Astrocyte (in vitro differentiated cells and primary cell): ENCODE data around the gene MTCH1. TPM values are rescaled to one million over a fixed set of nuclear protein-coding genes. Genes with fewer than 3 reads are reported as not detected.

Experiments used
- DNase-seq: peaks from one replicate; pipeline ENCODE4 v3.0.0-alpha.2; 2010; ENCODE audit warnings: low read depth
- FAIRE-seq: peaks from 2 replicates; lab custom pipeline; 2011; peaks lifted over from hg19 to GRCh38; lab: Jason Lieb, UNC
- H2AFZ ChIP-seq: 2 replicates; pipeline ENCODE4 v1.6.0; 2012; ENCODE audit warnings: low read depth, low read length, inconsistent platforms
- H3K27ac ChIP-seq: 2 replicates; pipeline ENCODE4 v1.5.1; 2011; ENCODE audit warnings: low read depth, low read length, inconsistent platforms
- H3K27me3 ChIP-seq: 2 replicates; pipeline ENCODE4 v1.6.0; 2011; ENCODE audit warnings: low read length, inconsistent platforms; ENCODE audit not compliant: insufficient read depth
- H3K36me3 ChIP-seq: 2 replicates; pipeline ENCODE4 v1.5.1; 2011; ENCODE audit warnings: low read length, inconsistent platforms; ENCODE audit not compliant: insufficient read depth
- H3K4me1 ChIP-seq: 2 replicates; pipeline ENCODE4 v1.5.1; 2011; ENCODE audit warnings: low read length, inconsistent platforms; ENCODE audit not compliant: insufficient read depth
- H3K4me2 ChIP-seq: 2 replicates; pipeline ENCODE4 v1.6.0; 2012; ENCODE audit warnings: low read length, inconsistent platforms
- H3K4me3 ChIP-seq: 2 replicates; pipeline ENCODE4 v1.5.1; 2011; ENCODE audit warnings: low read depth, mild to moderate bottlenecking, low read length, inconsistent platforms; ENCODE audit not compliant: insufficient read depth
- H3K79me2 ChIP-seq: 2 replicates; pipeline ENCODE4 v1.6.0; 2012; ENCODE audit warnings: mild to moderate bottlenecking, low read length, inconsistent platforms; ENCODE audit not compliant: insufficient read depth
- H3K9ac ChIP-seq: 2 replicates; pipeline ENCODE4 v1.6.0; 2012; ENCODE audit warnings: mild to moderate bottlenecking, low read length, inconsistent platforms
- H3K9me3 ChIP-seq: 2 replicates; pipeline ENCODE4 v1.5.1; 2012; ENCODE audit warnings: low read depth, mild to moderate bottlenecking, low read length, inconsistent platforms; ENCODE audit not compliant: insufficient read depth
- H4K20me1 ChIP-seq: 2 replicates; pipeline ENCODE4 v1.6.0; 2012; ENCODE audit warnings: low read length, inconsistent platforms; ENCODE audit not compliant: insufficient read depth
- H3K27ac Mint-ChIP-seq: one replicate; pipeline ENCODE4 v1.8.0; 2021; ENCODE audit warnings: mild to moderate bottlenecking, mixed read lengths; ENCODE audit not compliant: unreplicated experiment
- H3K27me3 Mint-ChIP-seq: one replicate; pipeline ENCODE4 v1.8.0; 2021; ENCODE audit warnings: low read depth, mixed read lengths; ENCODE audit not compliant: unreplicated experiment
- H3K36me3 Mint-ChIP-seq: one replicate; pipeline ENCODE4 v1.8.0; 2021; ENCODE audit warnings: low read depth, mixed read lengths; ENCODE audit not compliant: unreplicated experiment
- H3K4me1 Mint-ChIP-seq: one replicate; pipeline ENCODE4 v1.8.0; 2021; ENCODE audit warnings: low read depth, mixed read lengths; ENCODE audit not compliant: unreplicated experiment
- H3K4me3 Mint-ChIP-seq: one replicate; pipeline ENCODE4 v1.8.0; 2021; ENCODE audit warnings: mild to moderate bottlenecking, moderate library complexity, mixed read lengths; ENCODE audit not compliant: unreplicated experiment
- H3K9me3 Mint-ChIP-seq: one replicate; pipeline ENCODE4 v1.8.0; 2021; ENCODE audit warnings: mild to moderate bottlenecking, mixed read lengths; ENCODE audit not compliant: unreplicated experiment
- EZH2 ChIP-seq: IDR thresholded peaks from 2 replicates; pipeline ENCODE4 v1.6.1; 2012; ENCODE audit warnings: mild to moderate bottlenecking, low read length, inconsistent platforms; ENCODE audit not compliant: insufficient read depth
- total RNA-seq: library from RNA; stranded (reverse); gene quantifications from 2 replicates; pipeline ENCODE4 v1.2.1, GENCODE V29; 2021
- TF ChIP-seq, protein P1 (sequence below): IDR thresholded peaks from 2 replicates; pipeline ENCODE4 v1.5.1; 2011; ENCODE audit warnings: low read depth, mild to moderate bottlenecking, inconsistent platforms, low read length, moderate library complexity; ENCODE audit not compliant: insufficient read depth

The MTCH1 gene
- total RNA-seq, 1 donor from 2014 or later: 311 TPM

DNA sequence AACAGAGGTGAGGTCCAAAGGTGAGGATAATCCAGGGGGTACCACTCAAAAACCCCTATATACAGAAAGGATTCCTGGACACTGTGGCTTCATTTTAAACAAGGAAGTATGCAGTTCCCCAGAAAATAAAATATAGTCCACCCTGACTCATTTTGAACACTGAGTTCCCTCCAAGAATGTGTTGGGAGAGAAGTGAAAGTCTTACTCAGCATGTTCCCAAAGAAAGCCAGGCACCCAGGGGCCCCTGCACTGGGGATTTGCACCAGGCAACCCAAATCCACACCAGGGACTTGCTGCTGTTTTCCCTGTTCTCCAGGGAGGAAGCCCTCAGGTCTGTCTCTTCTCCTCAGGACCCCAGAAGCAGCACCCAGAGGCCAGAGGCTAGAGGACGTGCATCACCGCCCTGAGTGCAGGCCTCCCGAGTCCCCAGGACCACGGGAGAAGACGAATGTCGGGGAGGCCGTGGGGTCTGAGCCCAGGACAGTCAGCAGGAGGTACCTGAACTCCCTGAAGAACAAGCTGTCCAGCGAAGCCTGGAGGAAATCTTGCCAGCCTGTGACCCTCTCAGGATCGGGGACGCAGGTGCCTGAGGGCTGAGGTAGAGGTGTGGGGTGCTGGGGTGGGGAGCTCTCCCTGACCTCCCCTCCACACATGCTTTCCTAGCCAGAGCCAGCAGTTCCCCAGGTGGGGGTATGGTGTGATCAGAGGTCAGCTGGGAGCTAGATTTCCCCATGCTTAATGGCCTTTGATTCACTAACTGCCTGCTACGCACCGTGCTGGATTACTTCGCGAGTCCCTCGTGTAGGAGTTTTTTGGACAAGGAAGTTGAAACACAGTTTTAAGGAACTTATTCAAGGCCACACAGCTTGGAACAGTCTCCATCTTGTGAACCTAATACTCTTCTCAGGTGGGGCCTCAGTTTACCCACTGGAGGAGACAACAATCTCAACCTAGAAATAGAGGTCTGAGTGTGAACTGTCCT, 22.8 kb upstream of the MTCH1 start:
- H3K9me3 ChIP-seq: no peaks in the 10 kb centered on the region
- no peaks in the 10 kb centered on the region for H3K36me3 ChIP-seq
- DNase-seq: no peak
- no peak overlapping the region for H3K27ac Mint-ChIP-seq
- H2AFZ ChIP-seq: no peak overlapping the region
- H3K27me3 ChIP-seq: peaks cover 3% of the 10 kb centered on the region
- TF ChIP-seq EZH2: no peak
- TF ChIP-seq, protein P1, sequence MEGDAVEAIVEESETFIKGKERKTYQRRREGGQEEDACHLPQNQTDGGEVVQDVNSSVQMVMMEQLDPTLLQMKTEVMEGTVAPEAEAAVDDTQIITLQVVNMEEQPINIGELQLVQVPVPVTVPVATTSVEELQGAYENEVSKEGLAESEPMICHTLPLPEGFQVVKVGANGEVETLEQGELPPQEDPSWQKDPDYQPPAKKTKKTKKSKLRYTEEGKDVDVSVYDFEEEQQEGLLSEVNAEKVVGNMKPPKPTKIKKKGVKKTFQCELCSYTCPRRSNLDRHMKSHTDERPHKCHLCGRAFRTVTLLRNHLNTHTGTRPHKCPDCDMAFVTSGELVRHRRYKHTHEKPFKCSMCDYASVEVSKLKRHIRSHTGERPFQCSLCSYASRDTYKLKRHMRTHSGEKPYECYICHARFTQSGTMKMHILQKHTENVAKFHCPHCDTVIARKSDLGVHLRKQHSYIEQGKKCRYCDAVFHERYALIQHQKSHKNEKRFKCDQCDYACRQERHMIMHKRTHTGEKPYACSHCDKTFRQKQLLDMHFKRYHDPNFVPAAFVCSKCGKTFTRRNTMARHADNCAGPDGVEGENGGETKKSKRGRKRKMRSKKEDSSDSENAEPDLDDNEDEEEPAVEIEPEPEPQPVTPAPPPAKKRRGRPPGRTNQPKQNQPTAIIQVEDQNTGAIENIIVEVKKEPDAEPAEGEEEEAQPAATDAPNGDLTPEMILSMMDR: no peak
- H3K4me3 ChIP-seq: no peak overlapping the region
- H3K4me2 ChIP-seq: no peak overlapping the region
- no peaks in the 10 kb centered on the region for H3K27me3 Mint-ChIP-seq
- H3K36me3 Mint-ChIP-seq: peaks cover 2% of the 10 kb centered on the region
- no peaks in the 10 kb centered on the region for H3K79me2 ChIP-seq
- no peaks in the 10 kb centered on the region for H3K9me3 Mint-ChIP-seq
- no peak overlapping the region for H3K27ac ChIP-seq
- H3K9ac ChIP-seq: no peak overlapping the region
- H4K20me1 ChIP-seq: no peaks in the 10 kb centered on the region
- no peak overlapping the region for H3K4me3 Mint-ChIP-seq
- H3K4me1 ChIP-seq: no peaks in the 10 kb centered on the region
- peaks cover 1% of the 10 kb centered on the region for H3K4me1 Mint-ChIP-seq
- FAIRE-seq: no peak

DNA sequence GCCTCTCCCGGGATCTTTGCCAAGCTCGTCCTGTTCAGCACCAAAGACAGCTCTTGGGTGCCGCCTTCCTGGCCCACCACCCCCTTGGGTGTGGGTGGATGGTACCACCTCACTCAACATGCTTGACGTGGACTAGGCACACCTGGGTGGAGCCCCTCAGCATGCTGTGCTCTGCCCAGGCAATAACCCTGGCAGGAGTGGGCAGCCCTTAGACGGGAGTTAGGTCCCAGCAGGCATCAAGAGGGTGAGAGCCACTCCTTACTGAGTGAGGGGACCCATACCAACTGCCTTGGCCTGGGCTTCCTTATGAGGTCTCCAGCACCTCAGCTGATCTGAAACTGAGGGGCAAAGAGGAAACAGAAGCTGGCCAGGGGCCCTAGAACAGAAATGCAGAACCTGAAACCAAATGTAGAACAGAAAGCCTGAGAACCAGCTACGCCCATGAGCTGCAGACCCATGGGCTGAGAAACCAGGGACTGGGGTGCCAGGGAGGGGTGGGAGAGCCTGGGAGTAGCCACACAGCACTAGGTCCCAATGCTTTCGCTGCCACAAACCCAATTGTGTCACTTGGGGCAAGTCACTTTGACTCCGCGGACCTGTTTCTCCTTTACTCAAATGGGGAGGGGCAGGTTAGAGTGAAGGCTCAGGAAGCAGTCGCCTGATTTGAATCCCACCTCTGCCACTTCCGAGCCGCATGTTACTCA, 21.5 kb upstream of the MTCH1 start:
- peaks cover 3% of the 10 kb centered on the region for H3K27me3 Mint-ChIP-seq
- no peaks in the 10 kb centered on the region for H3K9me3 Mint-ChIP-seq
- no peak overlapping the region for H3K27ac Mint-ChIP-seq
- no peak for FAIRE-seq
- no peak for DNase-seq
- no peak overlapping the region for H3K4me2 ChIP-seq
- peaks cover 2% of the 10 kb centered on the region for H3K36me3 Mint-ChIP-seq
- no peaks in the 10 kb centered on the region for H3K79me2 ChIP-seq
- no peak overlapping the region for H3K9ac ChIP-seq
- peaks cover 3% of the 10 kb centered on the region for H3K27me3 ChIP-seq
- no peaks in the 10 kb centered on the region for H3K36me3 ChIP-seq
- TF ChIP-seq, protein P1: no peak
- no peak for TF ChIP-seq EZH2
- H2AFZ ChIP-seq: no peak overlapping the region
- H3K4me1 ChIP-seq: no peaks in the 10 kb centered on the region
- no peak overlapping the region for H3K4me3 Mint-ChIP-seq
- no peak overlapping the region for H3K27ac ChIP-seq
- no peak overlapping the region for H3K4me3 ChIP-seq
- no peaks in the 10 kb centered on the region for H3K9me3 ChIP-seq
- peaks cover 1% of the 10 kb centered on the region for H3K4me1 Mint-ChIP-seq
- H4K20me1 ChIP-seq: no peaks in the 10 kb centered on the region
